Prostate gland (tissue), 2 donors: ENCODE data around the gene NUDT8. TPM values are rescaled to one million over a fixed set of nuclear protein-coding genes. Genes with fewer than 3 reads are reported as not detected.
"Not testable (repeated sequence)": the region's sequence is repeated elsewhere in the genome, so short reads cannot be mapped to it uniquely, and the experiment has no call there.

Source experiments
- DNase-seq: peaks from one replicate; pipeline ENCODE4 v3.0.0-alpha.2; 2019; ENCODE audit warnings: low spot score
- H3K27ac ChIP-seq, 2 donors: fragments of 200-600 bp; sonication (generic); 2 replicates each; pipeline ENCODE4 v1.5.1; 2017 to 2019
- H3K27me3 ChIP-seq: fragments of 200-600 bp; sonication (generic); replicated peaks from 2 replicates; pipeline ENCODE4 v1.5.1; 2019; ENCODE audit not compliant: insufficient read depth
- H3K36me3 ChIP-seq, 2 donors: fragments of 200-600 bp; sonication (generic); 1 replicate in 1 of 2; 2 replicates in 1 of 2; pipeline versions ENCODE4 v1.5.1 to v1.8.1; 2017 to 2019
- H3K4me1 ChIP-seq: fragments of 200-600 bp; sonication (generic); replicated peaks from 2 replicates; pipeline ENCODE4 v1.5.1; 2019
- H3K4me3 ChIP-seq, 2 donors: fragments of 200-600 bp; sonication (generic); 2 replicates each; pipeline ENCODE4 v1.5.1; 2017 to 2019
- H3K9me3 ChIP-seq: fragments of 200-600 bp; sonication (generic); 2 replicates; pipeline ENCODE4 v1.5.1; 2017
- CTCF ChIP-seq, 4 experiments: fragments of 200-600 bp in 2 of 4; fragments of 450-650 bp in 2 of 4; sonication (generic) in 2 of 4; IDR thresholded peaks; 1 replicate in 3 of 4; 2 replicates in 1 of 4; pipeline ENCODE4 v1.5.1; 2016 to 2019; ENCODE audit warnings: antibody characterized with exemption in 4 of 4, mild to moderate bottlenecking in 2 of 4, moderate library complexity in 2 of 4
- POLR2A ChIP-seq: fragments of 450-650 bp; IDR thresholded peaks from one replicate; pipeline ENCODE4 v1.6.1; 2016; ENCODE audit warnings: antibody characterized with exemption, mild to moderate bottlenecking
- POLR2AphosphoS5 ChIP-seq: sonication (generic); formaldehyde crosslinking; IDR thresholded peaks from one replicate; pipeline ENCODE4 v1.6.1; 2017; ENCODE audit warnings: antibody characterized with exemption
- WGBS: methylation state at CpG from one replicate; pipeline ENCODE4 v1.1.5; 2018; 5-methylcytosine and 5-hydroxymethylcytosine counted together
- intact Hi-C: fragments of 100-400 bp; cut with DNase I; formaldehyde crosslinking; loops from one replicate; pipeline ENCODE4 v1.14.2; 2022
- total RNA-seq, 2 donors: library from RNA; depleted of rRNA; stranded (reverse); fragments of >200 nt; gene quantifications; one replicate each; pipeline ENCODE4 v1.1.0, GENCODE V29; 2016

NUDT8 gene
- total RNA-seq, 2 donors from 2014 or later = 7.2 to 29.2 TPM

DNA sequence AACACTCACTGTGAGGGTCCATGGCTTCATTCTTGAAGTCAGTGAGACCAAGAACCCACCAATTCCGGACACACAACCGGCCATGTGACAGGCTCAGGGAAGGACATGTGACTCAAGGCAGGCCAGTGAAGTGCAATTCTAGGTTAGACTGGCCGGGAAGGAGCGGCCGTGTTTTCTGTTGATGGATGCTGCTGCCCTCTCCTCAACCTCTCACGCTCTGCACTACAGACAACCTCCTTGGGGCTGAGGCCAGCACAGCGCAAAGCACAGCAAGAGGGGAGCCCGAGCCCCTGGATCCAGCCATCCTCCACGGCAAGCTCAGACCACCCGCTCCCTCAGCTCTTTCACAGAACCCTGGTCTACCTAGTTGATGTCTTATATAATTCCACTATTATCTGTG lies 2.8 kb downstream of the NUDT8 start:
- Histone ChIP-seq H3K4me1 (no peaks in the 10 kb centered on the region), H3K36me3 (no peaks in the 10 kb centered on the region), H3K9me3 (no peaks in the 10 kb centered on the region), H3K27me3 (no peaks in the 10 kb centered on the region), H3K27ac (no peak overlapping the region), H3K4me3 (no peak overlapping the region)
- WGBS = 91% methylated on average over 10 of the region's 10 CpGs
- DNase-seq = no peak
- intact Hi-C loops = no loop called here
- TF ChIP-seq CTCF (IDR thresholded peaks at IDR 0.05) (no peak), POLR2A (no peak), POLR2AphosphoS5 (no peak)

DNA sequence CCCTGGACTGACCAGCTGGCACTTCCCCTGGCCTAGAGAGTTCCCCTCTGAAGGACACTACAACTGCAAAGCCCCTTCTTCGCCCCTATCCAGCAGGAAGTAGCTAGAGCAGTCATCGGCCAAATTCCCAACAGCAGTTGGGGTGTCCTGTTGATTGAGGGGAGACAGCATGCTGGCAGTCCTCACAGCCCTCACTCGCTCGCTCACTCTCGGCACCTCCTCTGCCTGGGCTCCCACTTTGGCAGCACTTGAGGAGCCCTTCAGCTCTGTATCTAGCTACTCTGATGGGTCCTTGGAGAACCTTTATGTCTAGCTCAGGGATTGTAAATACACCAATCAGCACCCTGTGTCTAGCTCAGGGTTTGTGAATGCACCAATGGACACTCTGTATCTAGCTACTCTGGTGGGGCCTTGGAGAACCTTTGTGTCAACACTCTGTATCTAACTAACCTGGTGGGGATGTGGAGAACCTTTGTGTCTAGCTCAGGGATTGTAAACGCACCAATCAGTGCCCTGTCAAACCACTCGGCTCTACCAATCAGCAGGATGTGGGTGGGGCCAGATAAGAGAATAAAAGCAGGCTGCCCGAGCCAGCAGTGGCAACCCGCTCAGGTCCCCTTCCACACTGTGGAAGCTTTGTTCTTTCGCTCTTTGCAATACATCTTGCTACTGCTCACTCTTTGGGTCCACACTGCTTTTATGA lies 3.5 kb downstream of the NUDT8 start:
- H3K9me3 ChIP-seq, H3K27ac ChIP-seq, intact Hi-C loops, H3K36me3 ChIP-seq, H3K27me3 ChIP-seq, H3K4me1 ChIP-seq, H3K4me3 ChIP-seq, DNase-seq: not testable (repeated sequence)
- 87% methylated on average over 10 of the region's 10 CpGs for WGBS

DNA sequence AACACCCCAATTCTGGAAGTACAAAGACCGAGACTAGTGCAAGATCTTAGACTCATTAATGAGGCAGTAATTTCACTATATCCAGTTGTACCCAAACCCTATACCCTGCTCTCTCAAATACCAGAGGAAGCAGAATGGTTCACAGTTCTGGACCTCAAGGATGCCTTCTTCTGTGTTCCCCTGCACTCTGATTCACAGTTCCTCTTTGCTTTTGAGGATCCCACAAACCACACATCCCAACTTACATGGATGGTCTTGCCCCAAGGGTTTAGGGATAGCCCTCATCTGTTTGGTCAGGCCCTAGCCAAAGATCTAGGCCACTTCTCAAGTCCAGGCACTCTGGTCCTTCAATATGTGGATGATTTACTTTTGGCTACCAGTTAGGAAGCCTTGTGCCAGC lies 5.9 kb downstream of the NUDT8 start:
- H3K9me3 ChIP-seq, H3K27me3 ChIP-seq, intact Hi-C loops, H3K27ac ChIP-seq, H3K4me1 ChIP-seq, H3K4me3 ChIP-seq, DNase-seq, H3K36me3 ChIP-seq: not testable (repeated sequence)
- WGBS = 93% methylated on average over 1 of the region's 1 CpG

GRCh38 chr11:67622905-67623304 lies 6.8 kb downstream of the NUDT8 start:
- H3K4me3 ChIP-seq, H3K9me3 ChIP-seq, H3K27ac ChIP-seq, H3K27me3 ChIP-seq, DNase-seq, intact Hi-C loops, H3K4me1 ChIP-seq, H3K36me3 ChIP-seq: not testable (repeated sequence)
- WGBS = 66% methylated on average over 6 of the region's 7 CpGs

DNA sequence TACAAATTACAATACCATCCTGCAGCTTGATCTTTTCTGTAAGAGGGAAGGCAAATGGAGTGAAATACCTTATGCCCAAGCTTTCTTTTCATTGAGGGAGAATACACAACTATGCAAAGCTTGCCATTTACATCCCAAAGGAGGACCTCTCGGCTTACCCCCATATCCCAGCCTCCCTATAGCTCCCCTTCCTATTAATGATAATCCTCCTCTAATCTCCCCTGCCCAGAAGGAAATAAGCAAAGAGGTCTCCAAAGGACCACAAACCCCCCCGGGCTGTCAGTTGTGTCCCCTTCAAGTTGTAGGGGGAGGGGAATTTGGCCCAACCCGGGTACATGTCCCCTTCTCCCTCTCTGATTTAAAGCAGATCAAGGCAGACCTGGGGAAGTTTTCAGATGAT lies 7.8 kb downstream of the NUDT8 start:
- H3K27me3 ChIP-seq = not testable (repeated sequence)

GRCh38 chr11:67620621-67621020 lies 9.1 kb downstream of the NUDT8 start:
- H3K9me3 ChIP-seq, H3K27me3 ChIP-seq, H3K36me3 ChIP-seq, H3K27ac ChIP-seq, H3K4me3 ChIP-seq, DNase-seq, intact Hi-C loops, H3K4me1 ChIP-seq: not testable (repeated sequence)
- 82% methylated on average over 13 of the region's 13 CpGs for WGBS

More for the DNA sequence above, 7.8 kb downstream of the NUDT8 start:
- DNase-seq, H3K36me3 ChIP-seq, H3K9me3 ChIP-seq, H3K27ac ChIP-seq, H3K4me1 ChIP-seq, intact Hi-C loops, H3K4me3 ChIP-seq: not testable (repeated sequence)
- WGBS = 68% methylated on average over 3 of the region's 3 CpGs

GRCh38 chr11:67619683-67620618 lies 9.8 kb downstream of the NUDT8 start:
- WGBS = 75% methylated on average over 33 of the region's 33 CpGs
- H3K27ac ChIP-seq, H3K27me3 ChIP-seq, H3K4me3 ChIP-seq, DNase-seq, H3K4me1 ChIP-seq, H3K9me3 ChIP-seq, H3K36me3 ChIP-seq, intact Hi-C loops: not testable (repeated sequence)

DNA sequence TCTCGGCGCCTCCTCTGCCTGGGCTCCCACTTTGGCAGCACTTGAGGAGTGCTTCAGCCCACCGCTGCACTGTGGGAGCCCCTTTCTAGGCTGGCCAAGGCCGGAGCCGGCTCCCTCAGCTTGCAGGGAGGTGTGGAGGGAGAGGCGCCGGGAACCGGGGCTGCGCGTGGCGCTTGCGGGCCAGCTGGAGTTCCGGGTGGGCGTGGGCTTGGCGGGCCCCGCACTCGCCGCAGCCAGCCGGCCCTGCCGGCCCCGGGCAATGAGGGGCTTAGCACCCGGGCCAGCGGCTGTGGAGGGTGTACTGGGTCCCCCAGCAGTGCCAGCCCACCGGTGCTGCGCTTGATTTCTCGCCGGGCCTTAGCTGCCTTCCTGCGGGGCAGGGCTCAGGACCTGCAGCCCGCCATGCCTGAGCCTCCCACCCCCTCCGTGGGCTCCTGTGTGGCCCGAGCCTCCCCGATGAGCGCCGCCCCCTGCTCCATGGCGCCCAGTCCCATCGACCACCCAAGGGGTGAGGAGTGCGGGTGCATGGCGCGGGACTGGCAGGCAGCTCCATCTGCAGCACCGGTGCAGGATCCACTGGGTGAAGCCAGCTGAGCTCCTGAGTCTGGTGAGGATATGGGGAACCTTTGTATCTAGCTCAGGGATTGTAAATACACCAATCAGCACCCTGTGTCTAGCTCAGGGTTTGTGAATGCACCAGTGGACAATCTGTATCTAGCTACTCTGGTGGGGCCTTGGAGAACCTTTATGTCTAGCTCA lies 10.7 kb downstream of the NUDT8 start:
- DNase-seq, H3K9me3 ChIP-seq, intact Hi-C loops, H3K4me1 ChIP-seq, H3K36me3 ChIP-seq, H3K27ac ChIP-seq, H3K4me3 ChIP-seq, H3K27me3 ChIP-seq: not testable (repeated sequence)
- WGBS = 91% methylated on average over 27 of the region's 40 CpGs
